Esophagus squamous epithelium (tissue), 5 donors: ENCODE measurements around the gene CCDC102A. TPM values are rescaled to one million over a fixed set of nuclear protein-coding genes. Genes with fewer than 3 reads are reported as not detected.

Experiments used
- DNase-seq: peaks from one replicate; lab custom pipeline; 2025; lab: John Stamatoyannopoulos, UW
- H3K27ac ChIP-seq, 4 donors: fragments of 200-600 bp; sonication (generic); one replicate each; pipeline ENCODE4 v1.5.1; 2016 to 2019; ENCODE audit warnings: mild to moderate bottlenecking in 1 of 4
- H3K27me3 ChIP-seq, 4 donors: fragments of 200-600 bp; sonication (generic); 1 replicate in 3 of 4; 2 replicates in 1 of 4; pipeline versions ENCODE4 v1.5.1 to v1.6.0; 2017 to 2021; ENCODE audit warnings: antibody characterized with exemption in 1 of 4
- H3K36me3 ChIP-seq, 3 donors: fragments of 200-600 bp; sonication (generic); one replicate each; pipeline ENCODE4 v1.5.1; 2016 to 2019
- H3K4me1 ChIP-seq, 3 donors: fragments of 200-600 bp; sonication (generic); one replicate each; pipeline ENCODE4 v1.5.1; 2017 to 2019
- H3K4me3 ChIP-seq, 4 donors: fragments of 200-600 bp; sonication (generic); 1 replicate in 3 of 4; 2 replicates in 1 of 4; pipeline ENCODE4 v1.5.1; 2016 to 2019; ENCODE audit warnings: mild to moderate bottlenecking in 2 of 4, moderate library complexity in 1 of 4
- H3K9me3 ChIP-seq, 3 donors: fragments of 200-600 bp; sonication (generic); one replicate each; pipeline ENCODE4 v1.5.1; 2016 to 2019
- POLR2A ChIP-seq, 4 donors: fragments of 450-650 bp; IDR thresholded peaks; one replicate each; pipeline ENCODE4 v1.6.1; 2017; ENCODE audit warnings: antibody characterized with exemption in 4 of 4, mild to moderate bottlenecking in 4 of 4, moderate library complexity in 3 of 4
- WGBS, 2 donors: methylation state at CpG; one replicate each; pipeline ENCODE4 v1.1.5; 2018; 5-methylcytosine and 5-hydroxymethylcytosine counted together
- intact Hi-C: fragments of 100-400 bp; cut with DNase I; formaldehyde crosslinking; loops from one replicate; pipeline ENCODE4 v1.15.0; 2022
- total RNA-seq, 4 donors: library from RNA; depleted of rRNA; stranded (reverse); fragments of >200 nt; gene quantifications; one replicate each; pipeline ENCODE4 v1.1.0, GENCODE V29; 2016
- TF ChIP-seq, protein P1 (sequence below), 6 experiments: fragments of 450-650 bp in 4 of 6; fragments of 200-600 bp in 2 of 6; sonication (generic) in 2 of 6; IDR thresholded peaks; one replicate each; pipeline ENCODE4 v1.5.1; 2016 to 2019; ENCODE audit warnings: antibody characterized with exemption in 6 of 6, mild to moderate bottlenecking in 4 of 6, moderate library complexity in 4 of 6
- donor health status: DM: yes; HTN: yes; CAD: no.

CCDC102A gene
- total RNA-seq, 4 donors from 2014 or later, result 3.5 to 10.9 (median 6.9) TPM

DNA sequence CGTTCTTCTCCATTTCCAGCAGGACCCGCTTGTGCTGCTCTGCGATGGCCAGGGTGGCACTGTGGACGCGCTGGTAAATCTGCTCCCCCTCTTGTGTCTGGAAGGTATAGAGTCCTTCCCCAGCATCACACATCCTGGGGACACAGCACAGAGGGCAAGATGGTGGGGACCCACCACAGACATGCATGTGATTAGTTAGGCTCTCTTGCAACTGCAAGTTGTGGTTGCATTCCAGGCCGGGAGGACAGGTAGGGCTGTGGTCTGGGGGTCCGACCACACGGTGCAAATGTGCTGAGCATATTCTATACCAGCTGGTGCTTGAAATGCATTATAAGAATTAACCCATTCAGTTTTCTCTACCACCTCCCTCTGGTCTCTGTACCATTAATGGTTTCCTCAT lies 62.5 kb downstream of the CCDC102A start:
- peaks cover 9 to 54% (median 17%) of the 10 kb centered on the region in 3 donors for H3K4me1 ChIP-seq

DNA sequence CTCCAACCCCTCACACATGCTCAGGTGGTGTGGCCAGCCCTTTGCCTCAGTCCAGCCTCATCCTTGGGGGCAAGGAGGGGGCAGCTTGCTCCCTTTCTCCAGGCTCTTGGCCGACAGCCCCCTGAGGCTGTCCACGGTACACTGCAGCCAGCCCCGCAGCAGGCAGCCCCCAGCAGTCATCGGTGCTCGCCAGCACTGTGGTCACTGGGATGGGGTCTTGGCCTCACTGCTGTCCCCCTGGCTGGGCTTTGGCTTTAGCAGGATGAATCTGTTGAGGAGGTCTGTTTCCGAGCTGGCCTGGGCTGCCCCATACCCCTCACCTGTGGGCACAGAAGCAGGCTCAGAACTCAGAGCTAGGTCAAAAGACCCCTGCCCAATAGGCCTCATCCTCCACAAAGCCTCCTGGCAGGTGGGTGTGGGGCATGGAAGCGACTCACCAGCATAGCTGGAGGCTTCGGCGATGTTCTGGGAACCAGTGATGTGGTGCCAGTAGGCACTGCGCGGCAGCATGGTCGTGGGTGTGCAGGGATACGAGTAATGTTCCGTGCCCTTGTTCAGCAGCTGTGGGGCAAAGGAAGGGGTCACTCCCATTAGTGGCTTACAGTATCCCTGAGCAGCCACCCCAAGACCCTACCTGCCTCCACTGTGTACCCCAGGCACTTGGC lies 63.1 kb downstream of the CCDC102A start:
- no peak for DNase-seq
- 84 to 93% methylated on average over 8 to 11 of the region's 14 CpGs for WGBS, 2 donors
- TF ChIP-seq, protein P1, sequence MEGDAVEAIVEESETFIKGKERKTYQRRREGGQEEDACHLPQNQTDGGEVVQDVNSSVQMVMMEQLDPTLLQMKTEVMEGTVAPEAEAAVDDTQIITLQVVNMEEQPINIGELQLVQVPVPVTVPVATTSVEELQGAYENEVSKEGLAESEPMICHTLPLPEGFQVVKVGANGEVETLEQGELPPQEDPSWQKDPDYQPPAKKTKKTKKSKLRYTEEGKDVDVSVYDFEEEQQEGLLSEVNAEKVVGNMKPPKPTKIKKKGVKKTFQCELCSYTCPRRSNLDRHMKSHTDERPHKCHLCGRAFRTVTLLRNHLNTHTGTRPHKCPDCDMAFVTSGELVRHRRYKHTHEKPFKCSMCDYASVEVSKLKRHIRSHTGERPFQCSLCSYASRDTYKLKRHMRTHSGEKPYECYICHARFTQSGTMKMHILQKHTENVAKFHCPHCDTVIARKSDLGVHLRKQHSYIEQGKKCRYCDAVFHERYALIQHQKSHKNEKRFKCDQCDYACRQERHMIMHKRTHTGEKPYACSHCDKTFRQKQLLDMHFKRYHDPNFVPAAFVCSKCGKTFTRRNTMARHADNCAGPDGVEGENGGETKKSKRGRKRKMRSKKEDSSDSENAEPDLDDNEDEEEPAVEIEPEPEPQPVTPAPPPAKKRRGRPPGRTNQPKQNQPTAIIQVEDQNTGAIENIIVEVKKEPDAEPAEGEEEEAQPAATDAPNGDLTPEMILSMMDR (IDR thresholded peaks at IDR 0.05), result no peak
- no peak for TF ChIP-seq POLR2A (IDR thresholded peaks at IDR 0.05)
- intact Hi-C loops, result loop anchor here (10.0 kb wide), 1 partner anchor 51 kb away; no protein-coding TSS in a partner anchor
- Histone ChIP-seq H3K27me3 (no peaks in the 10 kb centered on the region), H3K9me3 (no peaks in the 10 kb centered on the region), H3K4me3 (no peak overlapping the region), H3K4me1 (peaks cover 5 to 48% (median 13%) of the 10 kb centered on the region in 3 donors), H3K27ac (no peak overlapping the region), H3K36me3 (peaks cover 13 to 94% (median 36%) of the 10 kb centered on the region in 3 donors)

More for the DNA sequence above, 62.5 kb downstream of the CCDC102A start:
- no peak overlapping the region for H3K4me3 ChIP-seq
- no peak overlapping the region for H3K27ac ChIP-seq
- intact Hi-C loops, result loop anchor here (10.0 kb wide), 1 partner anchor 51 kb away; no protein-coding TSS in a partner anchor
- no peak for DNase-seq
- H3K27me3 ChIP-seq, result no peaks in the 10 kb centered on the region
- 67 to 85% methylated on average over 3 of the region's 8 CpGs for WGBS, 2 donors
- TF ChIP-seq, protein P1 (IDR thresholded peaks at IDR 0.05), result no peak
- no peak for TF ChIP-seq POLR2A (IDR thresholded peaks at IDR 0.05)
- peaks cover 13 to 94% (median 35%) of the 10 kb centered on the region in 3 donors for H3K36me3 ChIP-seq
- no peaks in the 10 kb centered on the region for H3K9me3 ChIP-seq

DNA sequence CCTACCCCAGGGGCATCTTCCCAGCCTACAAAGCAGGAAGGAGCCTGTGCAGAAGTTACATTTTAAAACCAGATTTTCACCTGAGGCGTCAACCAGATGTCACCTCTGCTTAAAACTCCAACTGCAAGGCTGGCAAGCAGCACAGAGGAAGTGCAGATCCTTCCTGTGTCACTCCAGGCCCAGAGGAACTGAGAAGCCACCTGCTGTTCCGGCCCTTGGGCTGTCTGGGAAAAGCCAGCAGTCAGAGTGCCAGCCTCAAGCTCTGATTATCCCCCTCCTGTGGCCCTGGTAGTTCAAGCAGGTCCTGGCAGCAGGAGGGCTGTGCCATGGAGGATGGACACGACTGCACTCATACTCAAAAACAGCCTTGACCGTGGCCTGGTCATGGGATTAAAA lies 63.7 kb downstream of the CCDC102A start:
- Histone ChIP-seq H3K27ac (no peak overlapping the region), H3K4me3 (no peak overlapping the region), H3K4me1 (peaks cover 0 to 42% (median 6%) of the 10 kb centered on the region in 3 donors), H3K9me3 (no peaks in the 10 kb centered on the region), H3K27me3 (no peaks in the 10 kb centered on the region), H3K36me3 (peaks cover 13 to 94% (median 41%) of the 10 kb centered on the region in 3 donors)
- DNase-seq, result no peak
- 63 to 69% methylated on average over 1 to 3 of the region's 4 CpGs for WGBS, 2 donors
- intact Hi-C loops, result loop anchor here (10.0 kb wide), 1 partner anchor 52 kb away; no protein-coding TSS in a partner anchor
- TF ChIP-seq, protein P1 (IDR thresholded peaks at IDR 0.05), result no peak
- no peak for TF ChIP-seq POLR2A (IDR thresholded peaks at IDR 0.05)

DNA sequence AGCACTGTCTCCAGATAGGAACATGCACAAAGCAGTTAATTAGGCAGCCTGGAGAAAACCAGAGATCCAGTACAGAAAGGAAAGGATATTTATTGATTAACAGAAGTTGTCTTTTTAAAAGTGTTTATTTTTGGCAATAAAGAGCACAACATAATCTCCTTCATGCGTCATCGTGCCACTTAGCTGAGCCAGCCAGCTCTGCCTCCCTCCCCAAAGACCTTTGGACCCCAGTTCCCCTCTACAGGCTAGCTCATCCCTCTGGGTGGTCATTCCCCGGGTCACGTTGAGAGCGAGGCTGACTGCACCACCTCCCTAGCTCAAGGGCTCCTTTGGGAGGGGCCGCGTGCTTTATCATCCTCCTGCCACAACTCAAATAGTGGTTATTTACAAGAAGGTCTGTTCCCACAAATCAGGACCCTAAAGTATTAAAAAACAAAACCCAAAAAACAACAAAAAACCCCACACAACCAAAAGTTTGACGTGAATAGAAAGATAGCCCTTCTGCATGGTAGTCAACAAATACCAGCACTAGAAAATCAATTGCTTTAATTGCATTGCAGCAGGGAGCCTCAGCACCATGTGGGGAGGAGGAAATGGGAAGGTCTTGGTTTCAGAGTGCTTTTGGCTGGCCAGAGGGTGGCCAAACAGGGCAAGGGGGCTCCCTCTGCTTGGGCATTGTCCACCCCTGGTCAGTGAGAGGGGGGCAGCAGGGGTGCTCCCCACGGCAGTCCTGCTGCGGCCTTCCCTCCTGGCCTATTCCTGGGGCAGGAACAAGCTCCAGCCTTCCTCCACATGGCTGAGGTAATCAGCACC lies 64.3 kb downstream of the CCDC102A start:
- Histone ChIP-seq H3K9me3 (no peaks in the 10 kb centered on the region), H3K27me3 (no peaks in the 10 kb centered on the region), H3K4me1 (peaks cover 0 to 37% (median 5%) of the 10 kb centered on the region in 3 donors), H3K27ac (no peak overlapping the region), H3K36me3 (peaks cover 13 to 94% (median 43%) of the 10 kb centered on the region in 3 donors), H3K4me3 (no peak overlapping the region)
- 55 to 72% methylated on average over 6 to 8 of the region's 10 CpGs for WGBS, 2 donors
- TF ChIP-seq, protein P1 (IDR thresholded peaks at IDR 0.05), result no peak
- no peak for TF ChIP-seq POLR2A (IDR thresholded peaks at IDR 0.05)
- intact Hi-C loops, result loop anchor here (10.0 kb wide), 1 partner anchor 53 kb away; no protein-coding TSS in a partner anchor
- no peak for DNase-seq
